GM21786 (cell line): ENCODE measurements around the gene GYPA.
"Not testable (repeated sequence)": the region's sequence is repeated elsewhere in the genome, so short reads cannot be mapped to it uniquely, and the experiment has no call there.

Source experiments
- ATAC-seq: cut with Tn5 transposase; IDR thresholded peaks from one replicate; pipeline ENCODE4 v1.9.1; 2021; ENCODE audit not compliant: unreplicated experiment

The GYPA gene

GRCh38 chr4:144129336-144129875 is 11.1 kb downstream of the GYPA start:
- not testable (repeated sequence) for ATAC-seq

- ATAC-seq: not testable (repeated sequence)
Observed at GRCh38 chr4:144128709-144129320, 11.7 kb downstream of the GYPA start.

DNA sequence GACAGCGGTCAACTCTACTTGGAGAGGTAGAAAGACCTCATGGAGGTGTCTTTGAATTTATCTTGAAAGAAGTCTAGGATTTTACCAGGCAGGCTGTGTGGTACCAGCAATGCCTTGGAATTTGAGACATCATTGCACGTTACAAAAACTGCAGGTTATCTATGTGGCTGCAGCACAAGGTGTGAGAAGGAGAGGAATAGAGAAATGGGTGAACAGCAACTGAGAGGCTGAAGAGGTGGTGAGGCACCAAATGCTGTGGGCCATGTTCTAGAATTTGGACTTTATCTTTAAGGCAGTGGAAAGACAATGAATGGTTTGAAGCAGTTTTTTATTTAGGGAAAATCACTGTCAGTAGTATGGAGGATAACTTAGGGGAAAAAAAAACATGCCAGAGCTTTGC is 15.4 kb downstream of the GYPA start:
- ATAC-seq: not testable (repeated sequence)

DNA sequence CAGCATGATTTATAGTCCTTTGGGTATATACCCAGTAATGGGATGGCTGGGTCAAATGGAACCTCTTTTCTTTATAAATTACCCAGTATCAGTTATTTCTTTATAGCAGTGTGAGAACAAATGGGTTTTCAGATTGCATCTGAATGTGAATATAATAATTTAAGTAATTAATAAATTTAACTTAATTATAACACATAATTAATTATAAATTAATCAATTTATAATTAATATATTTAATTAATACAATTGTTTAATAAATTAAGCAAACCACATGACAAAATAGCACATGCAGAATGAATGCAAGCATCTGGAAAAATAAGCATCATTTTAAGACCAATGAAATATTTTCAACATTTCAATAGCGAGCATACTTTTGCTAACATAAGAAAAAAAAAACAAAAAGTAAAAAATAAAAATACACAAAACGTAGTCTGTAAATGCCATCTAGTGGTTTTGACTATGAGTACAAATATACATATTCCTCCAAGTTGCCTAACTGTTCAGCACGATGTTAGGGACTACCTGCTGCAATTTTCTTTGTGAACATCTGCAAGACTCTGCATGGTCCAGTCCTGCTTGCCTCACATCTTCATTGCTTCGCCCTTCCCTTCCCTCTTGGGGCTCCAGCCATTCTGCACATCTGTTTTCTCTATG is 16.4 kb downstream of the GYPA start:
- not testable (repeated sequence) for ATAC-seq

- ATAC-seq: not testable (repeated sequence)
Observed at GRCh38 chr4:144123269-144123668, 17.2 kb downstream of the GYPA start.

DNA sequence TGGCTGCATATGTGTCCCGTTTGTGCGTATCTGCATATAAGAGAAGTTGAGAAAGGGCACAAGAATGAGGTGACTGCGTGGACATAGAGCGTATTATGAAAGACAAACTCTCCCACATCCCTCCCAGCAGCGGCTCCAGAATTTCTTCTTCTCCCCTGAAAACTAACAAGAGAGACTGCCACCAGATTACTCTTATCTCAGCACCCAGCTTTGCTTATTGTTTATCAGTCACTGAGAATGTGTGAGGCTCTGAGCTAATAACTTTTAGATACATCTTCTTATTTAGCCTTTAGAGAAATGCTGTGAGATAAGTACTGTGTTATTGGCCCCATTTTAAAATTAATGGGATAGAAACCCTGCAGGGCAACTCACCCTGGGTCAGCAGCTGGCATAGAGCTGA is 20.8 kb downstream of the GYPA start:
- not testable (repeated sequence) for ATAC-seq

DNA sequence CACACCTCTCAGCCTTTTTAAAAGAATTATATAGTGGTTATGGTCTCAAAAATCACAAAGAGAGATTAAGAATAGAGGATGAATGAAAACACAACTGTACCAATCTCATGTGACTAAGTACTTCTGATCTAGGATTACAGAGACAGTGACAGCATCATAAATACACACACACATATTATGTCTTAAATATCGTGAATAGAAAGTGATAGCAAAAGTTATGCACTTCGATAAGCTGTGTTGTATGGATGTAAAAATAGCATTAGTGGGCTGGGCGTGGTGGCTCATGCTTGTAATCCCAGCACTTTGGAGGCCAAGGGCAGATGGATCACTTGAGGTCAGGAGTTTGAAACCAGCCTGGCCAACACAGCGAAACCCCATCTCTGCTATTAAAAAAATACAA is 25.0 kb downstream of the GYPA start:
- no peak for ATAC-seq

DNA sequence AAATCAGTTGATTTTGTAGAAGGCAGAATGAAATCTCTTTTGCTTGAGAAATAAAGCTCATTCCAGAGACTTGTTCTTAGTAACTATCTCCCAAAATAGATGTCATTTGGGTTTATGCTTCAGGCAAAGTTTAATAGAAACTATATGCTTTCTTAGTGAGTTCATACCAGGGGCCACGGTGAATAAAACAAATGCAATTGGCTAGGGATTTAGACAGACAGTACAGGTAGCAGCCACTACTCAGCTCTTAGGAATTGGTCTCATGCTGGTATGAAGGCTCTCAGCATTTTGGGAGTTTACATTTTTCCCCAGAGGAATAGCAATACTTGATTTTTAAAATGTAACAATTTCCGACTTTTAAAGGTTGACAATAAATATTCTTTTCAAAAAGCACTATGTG is 27.0 kb downstream of the GYPA start:
- ATAC-seq: no peak

DNA sequence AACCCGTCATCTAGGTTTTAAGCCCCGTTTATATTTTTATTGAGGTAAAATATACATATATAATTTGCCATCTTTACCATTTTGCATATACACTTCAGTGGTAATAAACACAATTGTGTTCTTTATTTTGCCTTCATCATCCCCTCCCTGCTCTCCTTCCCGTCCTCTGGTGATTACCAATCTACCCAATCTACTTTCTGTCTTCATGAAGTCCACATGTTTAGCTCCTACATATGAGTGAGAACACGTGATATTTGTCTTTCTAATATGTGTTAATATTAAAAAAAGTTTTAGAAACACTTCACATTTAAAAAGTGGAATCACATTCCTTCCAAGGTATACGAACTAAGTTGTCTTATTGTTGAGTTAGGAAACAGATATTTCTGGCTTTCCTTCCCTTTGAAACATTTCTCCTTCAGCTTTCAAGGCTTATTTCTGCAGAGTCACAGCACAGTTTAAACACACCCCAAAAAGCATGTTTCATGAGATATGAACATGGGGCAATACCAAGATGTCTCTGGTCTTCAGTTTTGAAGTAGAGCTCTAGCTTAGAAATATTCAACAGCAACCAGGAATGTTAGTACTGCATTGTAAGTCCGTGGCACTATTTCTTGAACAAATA is 35.9 kb downstream of the GYPA start:
- ATAC-seq: no peak

GRCh38 chr4:144097776-144098175 is 42.7 kb downstream of the GYPA start:
- ATAC-seq: not testable (repeated sequence)

DNA sequence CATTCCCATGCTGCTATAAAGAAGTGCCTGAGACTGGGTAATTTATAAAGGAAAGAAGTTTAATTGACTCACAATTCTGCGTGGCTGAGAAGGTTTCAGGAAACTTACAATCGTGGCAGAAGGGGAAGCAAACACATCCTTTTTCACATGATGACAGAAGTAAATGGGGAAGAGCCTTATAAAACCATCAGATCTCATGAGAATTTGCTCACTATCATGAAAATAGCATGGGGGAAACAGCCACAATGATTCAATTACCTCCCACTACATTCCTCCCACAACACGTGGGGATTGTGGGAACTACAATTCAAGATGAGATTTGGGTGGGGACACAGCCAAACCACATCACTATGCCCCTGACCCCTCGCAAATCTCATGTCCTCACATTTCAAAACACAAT is 46.5 kb downstream of the GYPA start:
- not testable (repeated sequence) for ATAC-seq

GRCh38 chr4:144091181-144091580 is 49.3 kb downstream of the GYPA start:
- not testable (repeated sequence) for ATAC-seq

DNA sequence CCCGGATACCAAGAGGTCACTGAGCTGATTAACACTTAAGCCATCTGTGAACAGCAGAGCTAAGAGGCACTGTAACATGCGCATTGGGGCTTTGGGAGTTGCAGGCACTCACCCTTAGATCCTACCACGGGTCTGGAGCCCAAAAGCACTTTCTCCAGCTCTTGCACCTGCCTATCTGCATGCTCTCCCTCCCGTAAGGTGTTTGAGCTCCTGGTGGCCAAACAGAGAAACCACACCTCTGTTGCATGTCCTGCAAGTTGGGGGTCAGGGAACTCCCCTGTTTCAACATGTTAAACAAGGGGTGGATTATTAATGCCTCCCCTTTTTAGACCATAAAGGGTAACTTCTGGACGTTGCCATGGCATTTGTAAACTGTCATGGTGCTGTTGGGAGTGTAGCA is 49.8 kb downstream of the GYPA start:
- no peak for ATAC-seq

GRCh38 chr4:144082053-144082452 is 58.5 kb downstream of the GYPA start:
- not testable (repeated sequence) for ATAC-seq

- ATAC-seq: not testable (repeated sequence)
Observed at GRCh38 chr4:144080135-144080534, 60.4 kb downstream of the GYPA start.

DNA sequence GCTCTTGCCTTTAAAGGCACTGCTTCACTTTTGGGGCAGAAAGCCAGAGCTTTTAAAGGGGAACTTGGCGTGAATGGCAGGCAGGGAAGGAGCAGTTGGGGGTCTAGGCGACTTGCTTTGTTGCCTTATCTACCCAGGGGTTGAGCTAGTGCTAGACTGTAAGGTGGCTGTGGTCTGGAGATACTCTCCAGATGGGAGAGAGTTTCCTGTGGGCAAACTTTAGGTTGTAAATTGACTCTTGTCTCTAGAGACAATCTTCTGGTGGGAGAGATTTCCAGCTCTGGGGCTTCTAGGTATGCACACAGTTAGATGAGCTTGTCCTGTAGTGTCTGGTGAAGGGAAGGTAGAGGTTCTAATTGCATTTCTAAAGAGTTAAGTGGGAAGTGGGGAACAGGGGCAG is 61.8 kb downstream of the GYPA start:
- not testable (repeated sequence) for ATAC-seq

GRCh38 chr4:144061556-144061955 is 79.0 kb downstream of the GYPA start:
- ATAC-seq: not testable (repeated sequence)

- not testable (repeated sequence) for ATAC-seq
Observed at GRCh38 chr4:144060234-144060859, 80.2 kb downstream of the GYPA start.
